ENCODE measurements around the gene GBX1.

GBX1 gene

DNA sequence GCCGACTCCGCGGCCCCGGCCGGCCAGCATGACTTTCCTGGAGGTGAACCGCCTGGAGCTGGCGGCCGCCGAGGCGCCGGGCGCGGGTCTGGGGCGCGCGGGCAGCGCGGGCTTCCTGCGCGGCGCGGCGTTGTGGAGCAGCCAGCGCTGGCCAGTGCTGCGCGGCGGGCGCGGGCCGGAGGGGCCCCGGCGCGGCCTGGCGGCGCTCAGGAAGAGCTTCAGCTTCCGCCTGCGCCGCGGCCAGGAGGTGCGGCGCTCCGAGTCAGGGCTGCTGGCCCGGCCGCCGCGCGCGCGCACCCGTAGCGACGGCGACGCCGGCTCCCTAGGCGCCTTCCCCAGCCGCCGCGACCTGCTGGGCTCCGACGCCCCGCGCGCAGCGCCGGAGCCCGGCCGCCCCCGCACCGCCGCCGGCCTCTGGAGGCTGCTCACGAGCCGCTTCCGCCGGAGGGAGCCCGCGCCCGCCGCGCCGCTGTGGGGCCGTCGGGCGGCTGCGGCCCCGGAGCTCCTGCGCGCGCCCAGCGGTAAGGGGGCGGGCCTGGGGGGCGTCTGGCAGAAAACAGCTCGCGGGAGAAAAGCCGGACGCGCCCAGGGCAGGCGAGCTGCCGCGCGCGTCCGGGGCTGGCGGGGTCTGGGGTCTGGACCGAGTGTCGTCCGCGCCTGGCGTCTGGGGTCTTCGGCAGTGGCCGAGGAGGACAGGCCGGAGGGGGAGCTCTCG lies 52.2 kb downstream of the GBX1 start:
- DNase-seq (ENCODE audit: low read depth in 2 of 3, low spot score in 2 of 3), result no peak

DNA sequence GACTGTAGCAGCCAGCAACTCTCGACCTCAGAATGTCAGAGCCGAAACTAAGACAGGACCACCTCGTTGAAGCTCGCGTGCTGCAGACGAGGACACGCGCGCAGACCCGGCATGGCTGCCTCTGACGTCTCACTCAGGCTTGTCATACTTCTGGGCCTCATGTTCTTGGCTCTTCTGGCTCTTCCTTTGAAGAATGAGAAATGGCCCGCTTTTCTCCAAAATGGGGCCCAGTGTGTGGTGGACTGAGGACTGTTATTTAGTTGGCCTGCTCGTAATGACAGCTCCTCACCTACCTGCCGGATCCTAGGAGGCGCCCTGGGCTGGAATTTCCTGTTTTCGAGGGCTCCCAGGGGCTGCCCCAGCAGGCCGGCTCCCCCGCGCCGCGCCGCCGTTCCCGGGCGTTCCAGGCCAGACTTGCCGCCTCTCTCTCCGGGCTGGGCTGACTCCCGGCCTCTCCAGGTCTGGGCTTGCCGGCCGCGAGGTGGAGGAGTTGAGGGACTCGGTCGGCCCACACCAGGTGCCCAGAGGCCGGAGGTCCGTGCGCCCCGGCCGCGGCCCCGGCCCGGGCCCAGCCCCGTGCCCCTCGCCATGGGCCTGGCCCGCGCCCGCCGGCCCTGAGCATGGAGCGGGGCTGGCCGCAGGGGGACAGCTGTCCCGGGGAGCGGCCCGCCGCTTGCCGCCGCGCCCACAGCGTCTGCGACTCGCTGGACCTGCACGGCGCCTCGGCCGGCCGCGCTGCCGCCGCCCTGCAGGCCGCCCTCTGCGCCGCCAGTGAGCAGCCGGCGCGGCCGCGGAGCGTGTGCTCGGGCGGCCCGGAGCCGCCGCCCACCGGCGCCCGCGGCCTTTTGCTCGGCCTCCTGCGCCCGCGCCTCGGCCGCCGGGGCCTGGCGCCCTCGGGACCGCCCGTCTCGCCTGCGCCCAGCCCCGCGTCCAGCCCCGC lies 53.1 kb downstream of the GBX1 start:
- DNase-seq (ENCODE audit: low read depth in 2 of 3, low spot score in 2 of 3), result no peak

DNA sequence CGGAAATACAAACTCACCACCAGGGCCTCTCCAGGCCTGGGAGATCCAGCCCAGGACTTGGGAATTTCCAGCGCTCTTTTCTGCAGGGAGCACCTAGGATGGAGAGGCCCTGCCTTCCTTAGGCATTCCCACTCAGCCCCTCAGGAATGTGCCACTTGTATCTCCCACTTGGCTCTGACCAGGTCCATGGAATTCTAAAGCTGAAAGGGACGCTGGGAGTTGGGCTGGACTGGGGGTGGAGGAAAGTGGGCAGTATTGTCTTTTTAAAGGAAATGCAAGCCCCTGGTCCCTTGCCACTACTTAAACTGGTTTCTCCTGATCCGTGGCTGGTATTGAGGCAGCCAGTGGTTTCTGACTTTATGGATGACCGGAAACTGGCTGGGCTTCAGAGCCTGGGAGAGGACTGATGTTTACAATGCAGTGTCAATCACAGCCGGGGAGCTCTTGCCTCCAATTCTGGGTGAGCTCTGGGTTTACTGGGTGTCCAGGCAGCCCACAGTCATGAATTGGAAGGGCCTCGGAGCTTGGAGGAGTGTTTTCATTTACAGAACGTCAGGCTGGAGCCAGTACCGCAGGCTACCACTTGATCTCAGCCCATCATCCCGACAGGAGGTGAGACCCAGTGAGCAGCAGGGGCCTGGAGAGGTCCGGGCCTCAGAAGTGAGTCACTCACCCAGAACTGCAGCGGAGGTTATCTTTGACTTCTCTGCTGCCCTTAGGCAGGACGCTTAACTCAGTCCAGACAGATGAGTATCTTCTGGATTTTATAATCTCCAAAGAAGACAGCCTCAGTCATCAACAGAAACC lies 53.9 kb downstream of the GBX1 start:
- DNase-seq (ENCODE audit: low read depth in 2 of 3, low spot score in 2 of 3), result no peak

DNA sequence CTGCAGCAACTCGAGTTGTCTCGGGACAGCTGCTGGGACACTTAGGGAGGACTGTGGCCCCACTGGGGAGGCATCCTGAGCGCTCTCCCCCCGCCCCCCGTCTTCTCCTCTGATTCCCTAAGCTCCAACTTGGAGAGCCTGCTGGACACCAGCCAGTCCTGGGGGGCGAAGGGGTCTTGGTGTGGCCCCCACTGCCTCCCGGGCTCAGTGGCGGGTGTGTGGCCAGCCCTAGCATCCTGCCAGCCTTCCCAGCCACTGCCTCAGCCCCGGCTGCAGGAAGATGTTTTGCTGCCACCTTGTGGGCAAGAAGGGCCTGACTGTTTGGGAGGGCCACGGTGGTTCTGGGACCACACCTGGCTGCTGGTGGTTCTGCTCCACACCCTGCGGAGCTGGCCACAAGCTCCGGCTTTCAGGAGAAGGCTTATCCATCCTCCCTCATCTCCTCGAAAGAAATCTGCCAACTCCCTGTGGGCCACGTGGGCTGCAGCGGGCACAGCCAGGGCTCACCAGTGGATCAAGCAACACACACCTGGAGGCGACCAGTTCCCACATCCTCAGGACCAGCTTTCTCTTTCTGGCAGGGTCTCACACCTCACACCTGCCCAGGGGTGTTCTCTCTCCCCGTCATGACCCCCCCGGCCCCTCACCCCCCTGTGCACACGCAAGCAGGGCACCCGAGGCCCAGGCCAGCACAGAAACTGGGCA lies 56.4 kb downstream of the GBX1 start:
- peak; percentile 23 to 61 (median 52) for DNase-seq (ENCODE audit: low read depth in 2 of 3, low spot score in 2 of 3)

DNA sequence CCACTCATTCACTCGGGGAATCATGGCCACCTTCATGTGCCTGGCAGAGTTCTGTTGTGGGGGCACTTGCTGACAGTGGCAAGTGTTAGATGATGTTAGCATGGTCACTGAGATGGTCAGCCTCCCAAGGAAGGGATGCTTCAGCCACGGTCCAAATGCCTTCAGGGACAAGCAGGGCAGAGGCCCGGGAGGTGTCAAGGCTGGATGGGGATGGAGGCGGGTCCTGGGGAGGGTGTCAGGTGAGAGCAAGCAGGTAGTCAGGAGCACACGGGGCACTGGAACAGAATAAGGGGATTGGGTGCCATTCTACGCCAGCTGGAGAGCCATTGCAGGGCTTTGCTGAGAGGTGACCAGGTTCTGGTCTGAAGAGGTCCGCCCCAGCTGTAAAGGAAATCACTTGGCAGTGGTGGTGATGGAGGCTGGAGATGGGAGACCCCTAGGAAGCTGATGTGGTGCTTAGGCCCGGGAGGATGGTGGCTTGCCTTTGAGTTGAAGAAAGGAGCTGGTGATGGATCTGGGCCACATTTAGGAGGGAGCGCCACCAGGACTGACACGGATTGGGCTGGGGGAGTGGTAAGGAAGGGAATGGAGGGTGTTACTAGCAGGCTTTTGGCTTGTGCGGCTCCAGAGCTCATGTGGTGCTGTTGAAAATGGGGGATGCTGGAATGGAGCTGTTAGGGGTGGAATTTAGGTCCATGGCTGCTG lies 57.1 kb downstream of the GBX1 start:
- no peak for DNase-seq (ENCODE audit: low read depth in 2 of 3, low spot score in 2 of 3)

DNA sequence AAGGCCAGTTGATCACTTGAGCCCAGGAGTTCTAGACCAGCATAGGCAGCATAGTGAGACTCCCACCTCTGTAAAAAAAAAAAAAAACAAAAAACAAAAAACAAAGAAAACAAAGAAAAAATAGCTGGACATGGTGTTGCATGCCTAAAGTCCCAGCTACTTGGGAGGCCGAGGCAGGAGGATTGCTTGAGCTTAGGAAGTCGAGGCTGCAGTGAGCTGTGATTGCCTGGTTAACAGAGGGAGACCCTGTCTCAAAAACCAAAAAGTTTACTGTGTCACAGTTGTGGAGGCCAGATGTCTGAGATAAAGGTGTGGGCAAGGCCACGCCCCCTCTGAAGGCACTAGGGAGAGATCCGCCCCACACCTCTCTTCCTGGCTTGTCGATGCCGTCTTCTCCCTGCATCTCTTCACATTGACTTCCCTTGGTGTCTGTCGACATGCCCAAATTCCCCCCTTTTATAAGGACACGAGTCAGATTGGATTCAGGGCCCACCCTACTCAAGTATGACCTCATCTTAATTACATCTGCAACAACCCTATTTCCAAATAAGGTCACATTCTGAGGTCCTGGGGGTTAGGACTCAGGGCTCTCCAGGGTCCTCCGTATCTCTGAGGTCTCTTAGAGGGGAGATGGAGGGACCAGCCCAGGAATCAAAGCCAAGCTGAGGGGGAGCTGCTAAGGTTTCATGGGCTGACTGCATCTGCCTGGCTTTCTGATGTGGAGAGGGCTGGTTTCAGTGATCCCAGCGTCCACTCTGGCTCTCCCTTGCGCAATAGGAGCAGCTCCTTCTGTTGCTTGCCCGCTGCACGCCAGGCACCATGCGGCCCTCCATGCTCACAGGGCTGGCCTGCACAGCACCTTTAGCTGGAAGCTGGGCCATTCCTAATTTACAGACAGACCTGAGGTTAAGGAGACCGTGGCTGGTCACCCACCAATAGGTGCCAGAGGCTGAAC lies 58.1 kb downstream of the GBX1 start:
- no peak for DNase-seq (ENCODE audit: low read depth in 2 of 3, low spot score in 2 of 3)

DNA sequence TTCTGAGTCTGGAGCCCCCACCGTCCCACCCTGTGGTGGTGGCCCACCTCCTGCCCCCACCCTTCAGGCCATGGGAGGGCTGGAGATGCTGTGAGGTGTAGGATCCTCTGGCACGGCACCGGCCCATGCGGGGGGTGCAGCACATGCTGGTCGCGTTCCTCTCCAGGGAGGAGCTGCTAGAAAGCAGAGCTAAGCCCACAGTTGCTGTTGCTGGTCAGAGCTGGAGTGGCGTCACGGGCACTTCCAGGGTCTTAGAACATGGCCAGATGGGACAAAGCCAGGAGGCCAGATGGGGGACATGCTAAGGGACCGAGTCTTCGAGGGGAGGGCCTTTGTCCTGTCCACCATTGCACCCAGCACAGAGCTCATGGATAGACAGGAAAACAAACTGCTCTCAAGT lies 59.6 kb downstream of the GBX1 start:
- no peak for DNase-seq (ENCODE audit: low read depth in 2 of 3, low spot score in 2 of 3)

DNA sequence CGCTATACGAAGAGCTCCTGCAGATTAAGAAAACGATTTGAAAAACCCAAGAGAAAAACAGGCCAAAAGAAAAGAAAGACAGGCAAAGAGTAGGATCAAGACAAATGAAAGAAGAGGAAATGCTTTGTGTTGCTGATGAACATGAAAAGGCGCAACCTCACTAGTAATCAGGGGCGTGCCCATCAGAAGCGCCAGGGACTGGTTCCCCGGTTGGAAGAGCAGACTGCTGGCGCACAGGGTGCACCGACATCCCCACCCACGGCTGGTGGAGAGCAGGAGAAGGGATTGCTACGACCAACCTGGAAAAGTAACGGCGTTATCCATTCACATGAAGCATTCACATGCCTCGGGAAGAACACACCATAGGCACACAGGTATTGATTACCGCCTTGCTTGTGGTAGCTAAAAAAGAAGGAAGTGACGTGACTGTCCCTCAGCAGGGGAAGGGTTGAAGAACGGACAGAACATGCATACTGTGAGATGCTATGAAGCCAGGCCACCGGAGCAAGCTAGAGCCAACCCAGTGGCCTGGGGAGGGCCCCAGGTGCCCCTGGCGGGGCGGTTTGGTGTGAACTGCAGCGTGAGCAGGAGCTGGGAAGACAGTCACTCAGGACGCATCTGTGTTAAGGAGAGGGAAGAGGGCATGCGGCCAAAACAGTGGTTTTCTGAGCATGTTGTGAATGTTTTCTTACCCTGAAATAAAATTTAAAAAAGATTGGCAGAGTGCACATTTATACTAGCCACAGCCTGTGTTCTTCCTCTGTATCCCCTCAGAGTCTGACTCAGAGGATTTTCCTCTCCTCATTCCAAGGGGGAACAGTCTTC lies 62.9 kb downstream of the GBX1 start:
- DNase-seq (ENCODE audit: low read depth in 2 of 3, low spot score in 2 of 3), result no peak

DNA sequence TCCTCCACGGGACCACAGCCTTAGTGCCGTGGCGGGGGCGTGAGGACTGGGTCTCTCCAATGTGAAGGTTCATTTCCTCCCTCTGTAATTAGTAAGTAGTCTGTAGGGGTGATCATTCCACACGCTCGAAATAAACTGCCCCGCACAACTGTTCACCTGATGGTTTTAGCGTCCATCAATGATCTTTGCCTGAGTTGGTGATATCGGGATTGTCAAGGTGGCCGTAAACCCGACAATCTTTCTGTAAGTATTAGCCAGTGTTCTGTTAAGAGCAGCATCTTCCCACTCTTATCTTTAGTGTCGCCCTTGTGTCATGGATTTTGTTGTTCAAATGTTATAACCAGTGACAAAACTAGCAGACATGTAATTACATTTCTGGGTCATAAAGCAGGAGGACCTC lies 63.5 kb downstream of the GBX1 start:
- DNase-seq (ENCODE audit: low read depth in 2 of 3, low spot score in 2 of 3), result no peak

DNA sequence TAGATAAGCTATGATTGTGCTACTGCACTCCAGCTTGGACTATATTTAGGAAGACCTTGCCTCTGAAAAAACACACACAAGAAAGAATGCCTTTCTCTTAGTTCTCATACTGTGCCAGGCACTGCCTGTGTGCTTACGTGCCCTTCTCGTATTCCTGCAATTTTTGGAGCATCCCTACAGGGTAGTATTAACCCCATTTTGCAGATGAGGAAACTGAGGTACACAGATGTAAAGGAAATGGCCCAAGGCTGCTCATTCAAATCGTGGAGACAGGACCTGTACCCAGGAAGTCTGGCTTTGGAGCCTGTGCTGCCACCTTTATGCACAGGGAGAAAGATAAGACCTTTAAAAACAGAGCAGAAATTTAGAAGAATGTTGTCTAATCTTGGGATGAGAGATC lies 64.5 kb downstream of the GBX1 start:
- no peak for DNase-seq (ENCODE audit: low read depth in 2 of 3, low spot score in 2 of 3)

DNA sequence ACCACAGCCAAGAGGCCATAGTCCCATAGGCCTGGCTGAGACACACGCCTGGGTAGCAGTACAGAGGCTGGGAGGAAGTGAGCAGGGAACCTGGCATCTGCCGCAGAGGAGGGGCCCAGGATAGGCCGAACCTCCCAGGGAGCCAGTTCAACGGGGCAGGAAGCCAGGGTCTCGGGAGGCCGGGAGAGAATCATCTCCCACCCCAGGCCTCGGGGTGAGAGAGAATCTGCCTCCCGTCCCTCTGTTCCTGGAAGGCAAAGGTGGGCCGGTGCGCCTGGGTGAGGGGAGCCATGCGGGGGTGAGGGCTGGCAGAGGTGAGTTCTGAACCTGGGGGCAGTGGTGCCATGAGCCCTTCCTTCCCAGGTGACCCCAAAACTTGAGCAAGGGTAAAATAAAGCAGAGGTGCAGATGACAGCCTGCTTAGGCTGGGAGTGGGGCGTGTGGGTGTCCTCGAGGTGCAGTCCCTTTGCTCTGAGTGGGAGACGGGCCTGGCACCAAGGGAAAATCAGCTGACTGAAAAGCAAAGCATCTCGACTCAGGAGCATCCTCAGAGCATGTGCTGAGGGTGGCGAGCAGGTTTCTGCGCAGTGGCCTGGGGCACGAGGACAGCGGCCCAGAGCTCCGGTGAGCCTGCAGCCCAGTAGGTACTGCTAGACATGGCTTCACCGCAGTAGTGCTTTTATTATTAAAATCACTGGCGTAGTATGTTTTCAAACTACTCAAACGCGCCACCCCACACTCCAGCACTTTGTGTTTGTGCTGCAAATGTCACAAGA lies 65.7 kb downstream of the GBX1 start:
- DNase-seq (ENCODE audit: low read depth in 2 of 3, low spot score in 2 of 3), result no peak

DNA sequence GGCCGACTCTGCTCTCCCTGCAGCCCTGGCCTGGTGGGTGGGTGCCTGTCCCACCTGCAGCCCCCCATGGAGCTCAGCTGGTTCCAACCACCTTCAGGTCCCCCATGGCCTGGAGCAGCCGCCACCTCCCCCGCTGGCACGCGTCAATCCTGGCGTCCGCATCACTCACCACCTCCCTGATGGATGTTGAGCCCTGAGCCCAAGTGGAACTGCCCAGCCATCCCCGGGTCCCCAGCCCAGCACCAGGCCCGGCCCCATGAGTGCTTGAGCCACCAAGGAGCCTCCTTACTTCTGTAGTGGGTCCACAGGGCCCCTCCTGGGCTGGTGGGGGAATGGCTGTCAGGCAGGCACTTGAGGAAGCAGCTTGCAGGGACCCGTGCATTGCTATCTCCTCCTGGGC lies 66.6 kb downstream of the GBX1 start:
- no peak for DNase-seq (ENCODE audit: low read depth in 2 of 3, low spot score in 2 of 3)

DNA sequence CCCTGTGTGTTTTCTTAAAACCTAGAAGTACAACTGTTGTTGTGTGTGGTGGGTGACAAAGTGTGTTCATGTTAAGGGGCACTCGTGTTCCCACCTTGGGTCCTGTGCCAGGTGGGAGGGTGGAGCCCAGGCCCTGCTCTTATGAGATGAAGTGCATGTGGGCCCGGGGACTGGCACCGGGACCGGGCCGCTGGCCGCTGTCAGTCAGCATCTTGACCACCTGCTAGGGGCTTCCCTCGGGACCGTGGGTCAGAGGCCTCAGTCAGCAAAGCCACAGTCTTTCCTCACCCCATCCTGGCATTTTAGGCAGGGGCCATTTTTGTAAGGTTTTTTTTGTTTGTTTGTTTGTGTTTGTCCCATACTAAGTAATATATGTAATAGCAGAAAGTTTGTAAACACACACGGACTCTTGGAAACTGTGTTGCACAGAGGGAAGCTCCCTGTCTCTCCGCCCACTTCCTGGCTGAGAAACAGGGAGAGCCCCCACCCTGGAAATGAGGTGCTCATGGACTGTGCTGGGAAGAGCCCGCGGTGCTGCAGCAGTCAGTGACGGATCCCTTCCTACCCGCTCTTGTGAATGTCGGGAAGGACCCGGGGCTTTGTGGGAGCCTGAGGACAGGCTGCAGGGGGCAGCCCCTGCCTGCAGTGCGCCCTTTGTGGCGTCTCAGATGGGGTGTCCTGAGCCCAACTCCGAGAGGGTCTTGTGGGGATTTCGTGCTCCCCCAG lies 67.8 kb downstream of the GBX1 start:
- no peak for DNase-seq (ENCODE audit: low read depth in 2 of 3, low spot score in 2 of 3)
